ENCODE data around the gene VDAC1. TPM values are rescaled to one million over a fixed set of nuclear protein-coding genes. Genes with fewer than 3 reads are reported as not detected.

The VDAC1 gene
- total RNA-seq, 1 experiment from 2014 or later = 317 TPM

DNA sequence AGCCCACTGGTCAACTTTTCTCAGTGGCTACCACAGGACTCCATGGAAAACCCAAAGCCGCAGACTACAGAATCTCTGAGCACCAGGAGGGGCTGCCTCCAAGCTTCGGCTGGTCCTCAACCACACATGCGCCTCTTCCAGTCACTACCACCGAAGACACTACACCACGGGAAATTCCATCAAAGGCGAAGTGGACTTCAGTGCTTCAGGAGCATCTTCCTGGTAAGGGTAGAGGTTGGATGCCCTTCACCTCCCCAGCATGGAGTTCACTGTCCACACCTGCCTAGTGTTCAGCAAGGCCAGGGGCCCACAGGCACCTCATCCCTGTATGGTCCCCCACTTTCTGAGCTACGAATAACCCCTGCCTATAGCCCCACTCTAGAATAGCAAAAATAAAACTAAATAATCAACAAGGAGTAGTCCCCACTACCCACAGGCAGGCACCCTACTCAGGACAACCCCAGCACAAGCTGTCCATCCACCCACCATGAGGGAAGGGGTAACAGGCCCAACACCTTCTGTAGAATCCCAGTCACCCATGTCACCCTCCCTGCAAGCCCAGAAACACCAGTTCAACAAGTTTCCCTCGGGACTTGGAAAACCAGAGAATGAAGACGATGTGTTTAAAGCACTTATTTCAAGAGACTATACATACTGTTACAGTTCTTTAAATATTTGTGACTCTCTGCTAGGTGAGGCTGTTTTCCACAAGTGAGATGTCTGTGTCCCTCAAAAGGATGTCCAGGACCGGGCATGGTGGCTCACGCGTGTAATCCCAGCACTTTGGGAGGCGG lies 2.6 kb downstream of the VDAC1 start:
- Mint-ChIP-seq H3K4me1 (ENCODE audit: low read depth, unreplicated experiment) (peaks cover 7% of the 10 kb centered on the region), H3K27ac (ENCODE audit: unreplicated experiment) (peak overlapping the region; percentile 86), H3K36me3 (ENCODE audit: insufficient read depth, unreplicated experiment) (peaks cover 40% of the 10 kb centered on the region), H3K4me3 (ENCODE audit: unreplicated experiment) (peak overlapping the region; percentile 81), H3K27me3 (ENCODE audit: insufficient read depth, unreplicated experiment) (no peaks in the 10 kb centered on the region), H3K9me3 (ENCODE audit: unreplicated experiment) (no peaks in the 10 kb centered on the region)
- Histone ChIP-seq H3K4me3 (ENCODE audit: low read depth, low read length) (no peak overlapping the region), H3K27me3 (replicated peaks; ENCODE audit: control insufficient read depth, insufficient read depth, low read length) (no peaks in the 10 kb centered on the region), H3K36me3 (ENCODE audit: control insufficient read depth, insufficient read depth, low read length) (peaks cover 5% of the 10 kb centered on the region), H3K4me1 (peaks cover 36% of the 10 kb centered on the region), H3K9me3 (no peaks in the 10 kb centered on the region)
- no peak for DNase-seq
- ChIA-PET CTCF (no interaction called here), POLR2A (interaction anchor here (0.5 kb wide), 1 partner anchor 9 kb away, joined by 3 read pairs; no protein-coding TSS in a partner anchor)
- intact Hi-C loops (cut with micrococcal nuclease; ENCODE audit: unreplicated experiment) = loop anchor here (5.0 kb wide), 1 partner anchor 35 kb away; no protein-coding TSS in a partner anchor
- TF ChIP-seq, protein P1, sequence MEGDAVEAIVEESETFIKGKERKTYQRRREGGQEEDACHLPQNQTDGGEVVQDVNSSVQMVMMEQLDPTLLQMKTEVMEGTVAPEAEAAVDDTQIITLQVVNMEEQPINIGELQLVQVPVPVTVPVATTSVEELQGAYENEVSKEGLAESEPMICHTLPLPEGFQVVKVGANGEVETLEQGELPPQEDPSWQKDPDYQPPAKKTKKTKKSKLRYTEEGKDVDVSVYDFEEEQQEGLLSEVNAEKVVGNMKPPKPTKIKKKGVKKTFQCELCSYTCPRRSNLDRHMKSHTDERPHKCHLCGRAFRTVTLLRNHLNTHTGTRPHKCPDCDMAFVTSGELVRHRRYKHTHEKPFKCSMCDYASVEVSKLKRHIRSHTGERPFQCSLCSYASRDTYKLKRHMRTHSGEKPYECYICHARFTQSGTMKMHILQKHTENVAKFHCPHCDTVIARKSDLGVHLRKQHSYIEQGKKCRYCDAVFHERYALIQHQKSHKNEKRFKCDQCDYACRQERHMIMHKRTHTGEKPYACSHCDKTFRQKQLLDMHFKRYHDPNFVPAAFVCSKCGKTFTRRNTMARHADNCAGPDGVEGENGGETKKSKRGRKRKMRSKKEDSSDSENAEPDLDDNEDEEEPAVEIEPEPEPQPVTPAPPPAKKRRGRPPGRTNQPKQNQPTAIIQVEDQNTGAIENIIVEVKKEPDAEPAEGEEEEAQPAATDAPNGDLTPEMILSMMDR (IDR thresholded peaks at IDR 0.05; ENCODE audit: insufficient read depth in 1 of 2, low read depth in 1 of 2, low read length in 1 of 2, severe bottlenecking in 1 of 2, unreplicated experiment in 1 of 2) = no peak
- BruUV-seq (replicated peaks) = no TSS peak

GRCh38 chr5:134000696-134001453 lies 3.9 kb downstream of the VDAC1 start:
- intact Hi-C loops (cut with micrococcal nuclease; ENCODE audit: unreplicated experiment) = loop anchor here (5.0 kb wide), 1 partner anchor 36 kb away; no protein-coding TSS in a partner anchor
- H3K4me1 ChIP-seq = peaks cover 41% of the 10 kb centered on the region
- Mint-ChIP-seq H3K36me3 (ENCODE audit: insufficient read depth, unreplicated experiment) (peaks cover 38% of the 10 kb centered on the region), H3K27me3 (ENCODE audit: insufficient read depth, unreplicated experiment) (no peaks in the 10 kb centered on the region), H3K27ac (ENCODE audit: unreplicated experiment) (no peak overlapping the region), H3K4me3 (ENCODE audit: unreplicated experiment) (no peak overlapping the region), H3K9me3 (ENCODE audit: unreplicated experiment) (no peaks in the 10 kb centered on the region), H3K4me1 (ENCODE audit: low read depth, unreplicated experiment) (peaks cover 13% of the 10 kb centered on the region)
- H3K4me3 ChIP-seq (ENCODE audit: low read depth, low read length) = no peak overlapping the region
- POLR2A ChIA-PET = no interaction called here
- no peaks in the 10 kb centered on the region for H3K9me3 ChIP-seq
- peaks cover 5% of the 10 kb centered on the region for H3K36me3 ChIP-seq (ENCODE audit: control insufficient read depth, insufficient read depth, low read length)
- TF ChIP-seq, protein P1 (IDR thresholded peaks at IDR 0.05; ENCODE audit: insufficient read depth in 1 of 2, low read depth in 1 of 2, low read length in 1 of 2, severe bottlenecking in 1 of 2, unreplicated experiment in 1 of 2) = no peak
- no peaks in the 10 kb centered on the region for H3K27me3 ChIP-seq (replicated peaks; ENCODE audit: control insufficient read depth, insufficient read depth, low read length)
- CTCF ChIA-PET = interaction anchor here (0.7 kb wide), 1 partner anchor 25 kb away, joined by 3 read pairs; no protein-coding TSS in a partner anchor
- no TSS peak for BruUV-seq (replicated peaks)
- DNase-seq = no peak

DNA sequence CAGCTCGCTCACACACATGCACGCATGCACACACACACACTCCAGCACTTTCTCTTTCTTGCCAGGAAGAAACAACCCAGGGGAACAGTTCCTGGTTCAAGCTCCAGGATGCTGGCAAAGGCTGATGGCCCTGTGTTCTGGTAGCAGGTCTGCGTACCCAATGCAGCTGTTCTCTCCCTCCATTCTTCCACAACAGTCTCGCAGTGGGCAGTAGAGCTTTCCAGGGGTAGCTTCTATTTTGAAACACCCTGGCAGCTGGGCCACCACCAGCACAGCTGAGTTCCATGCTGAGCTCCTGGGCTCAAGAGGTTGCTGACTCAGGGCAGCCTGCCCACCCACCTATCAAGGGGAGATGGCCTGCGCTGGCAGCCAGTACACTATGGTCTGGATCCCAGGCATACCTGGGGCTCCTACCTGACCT lies 4.7 kb downstream of the VDAC1 start:
- Histone ChIP-seq H3K36me3 (ENCODE audit: control insufficient read depth, insufficient read depth, low read length) (peaks cover 5% of the 10 kb centered on the region), H3K4me1 (peaks cover 47% of the 10 kb centered on the region), H3K27me3 (replicated peaks; ENCODE audit: control insufficient read depth, insufficient read depth, low read length) (no peaks in the 10 kb centered on the region), H3K9me3 (no peaks in the 10 kb centered on the region), H3K4me3 (ENCODE audit: low read depth, low read length) (no peak overlapping the region)
- Mint-ChIP-seq H3K27ac (ENCODE audit: unreplicated experiment) (no peak overlapping the region), H3K36me3 (ENCODE audit: insufficient read depth, unreplicated experiment) (peaks cover 34% of the 10 kb centered on the region), H3K4me3 (ENCODE audit: unreplicated experiment) (no peak overlapping the region), H3K27me3 (ENCODE audit: insufficient read depth, unreplicated experiment) (no peaks in the 10 kb centered on the region), H3K9me3 (ENCODE audit: unreplicated experiment) (no peaks in the 10 kb centered on the region), H3K4me1 (ENCODE audit: low read depth, unreplicated experiment) (peaks cover 17% of the 10 kb centered on the region)
- BruUV-seq (replicated peaks) = no TSS peak
- CTCF ChIA-PET = interaction anchor here (0.6 to 1.3 kb wide), 2 partner anchors 18 to 71 kb away, joined by 3 read pairs; no protein-coding TSS in a partner anchor
- POLR2A ChIA-PET = no interaction called here
- DNase-seq = no peak
- intact Hi-C loops (cut with micrococcal nuclease; ENCODE audit: unreplicated experiment) = loop anchor here (5.0 kb wide), 1 partner anchor 37 kb away; no protein-coding TSS in a partner anchor
- TF ChIP-seq, protein P1 (IDR thresholded peaks at IDR 0.05; ENCODE audit: insufficient read depth in 1 of 2, low read depth in 1 of 2, low read length in 1 of 2, severe bottlenecking in 1 of 2, unreplicated experiment in 1 of 2) = no peak

Measured in Caco-2 (cell line).